SK-N-SH treated with all-trans-retinoic acid at 6 μM for 48 hours (cell line): ENCODE results near the gene ZNF770.
"Not testable (repeated sequence)": the region's sequence is repeated elsewhere in the genome, so short reads cannot be mapped to it uniquely, and the experiment has no call there.

Experiments
- ATAC-seq: fragments of 200-7000 bp; cut with Tn5 transposase; 3 replicates; pipeline ENCODE4 v1.9.1; 2020; ENCODE audit warnings: mild to moderate bottlenecking, moderate library complexity

Gene ZNF770

DNA sequence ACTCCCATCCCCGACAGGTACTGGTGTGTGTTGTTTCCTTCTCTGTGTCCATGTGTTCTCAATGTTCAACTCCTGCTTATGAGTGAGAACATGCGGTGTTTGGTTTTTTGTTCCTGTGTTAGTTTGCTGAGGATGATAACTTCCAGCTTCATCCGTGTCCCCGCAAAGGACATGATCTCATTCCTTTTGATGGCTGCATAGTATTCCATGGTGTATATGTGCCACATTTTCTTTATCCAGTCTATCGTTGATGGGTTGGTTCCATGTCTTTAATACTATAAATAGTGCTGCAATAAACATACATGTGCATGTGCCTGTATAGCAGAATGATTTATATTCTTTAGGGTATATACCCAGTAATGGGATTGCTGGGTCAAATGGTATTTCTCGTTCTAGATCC, 59.7 kb downstream of the ZNF770 start:
- ATAC-seq = not testable (repeated sequence)
